ENCODE measurements around the gene COL28A1.
"Not testable (repeated sequence)": the region's sequence is repeated elsewhere in the genome, so short reads cannot be mapped to it uniquely, and the experiment has no call there.

The COL28A1 gene

GRCh38 chr7:7561591-7561990 lies 25.9 kb upstream of the COL28A1 start:
- DNase-seq (ENCODE audit: low read depth), result not testable (repeated sequence)

GRCh38 chr7:7557252-7557651 lies 21.6 kb upstream of the COL28A1 start:
- DNase-seq (ENCODE audit: low read depth), result no peak

GRCh38 chr7:7556852-7557251 lies 21.2 kb upstream of the COL28A1 start:
- DNase-seq (ENCODE audit: low read depth), result no peak

GRCh38 chr7:7554649-7555575 lies 19.2 kb upstream of the COL28A1 start:
- DNase-seq (ENCODE audit: low read depth), result no peak

GRCh38 chr7:7554021-7554432 lies 18.4 kb upstream of the COL28A1 start:
- DNase-seq (ENCODE audit: low read depth), result peak; percentile 95

GRCh38 chr7:7553386-7553785 lies 17.7 kb upstream of the COL28A1 start:
- peak; percentile 16 for DNase-seq (ENCODE audit: low read depth)

GRCh38 chr7:7552199-7552598 lies 16.5 kb upstream of the COL28A1 start:
- DNase-seq (ENCODE audit: low read depth), result no peak

GRCh38 chr7:7550663-7551062 lies 15.0 kb upstream of the COL28A1 start:
- no peak for DNase-seq (ENCODE audit: low read depth)

- no peak for DNase-seq (ENCODE audit: low read depth)
Measured at GRCh38 chr7:7548407-7548806, 12.7 kb upstream of the COL28A1 start.

- DNase-seq (ENCODE audit: low read depth), result no peak
Measured at GRCh38 chr7:7542251-7542835, 6.7 kb upstream of the COL28A1 start.

- DNase-seq (ENCODE audit: low read depth), result no peak
Measured at GRCh38 chr7:7539711-7540110, 4.0 kb upstream of the COL28A1 start.

- no peak for DNase-seq (ENCODE audit: low read depth)
Measured at GRCh38 chr7:7539152-7539551, 3.5 kb upstream of the COL28A1 start.

- DNase-seq (ENCODE audit: low read depth), result no peak
Measured at GRCh38 chr7:7537711-7538110, 2.0 kb upstream of the COL28A1 start.

- DNase-seq (ENCODE audit: low read depth), result no peak
Measured at GRCh38 chr7:7536396-7537019, 835 bp upstream of the COL28A1 start.

GRCh38 chr7:7533831-7534430 lies 1.7 kb downstream of the COL28A1 start:
- no peak for DNase-seq (ENCODE audit: low read depth)

- DNase-seq (ENCODE audit: low read depth), result no peak
Measured at GRCh38 chr7:7529328-7529727, 6.3 kb downstream of the COL28A1 start.

GRCh38 chr7:7527047-7527446 lies 8.6 kb downstream of the COL28A1 start:
- no peak for DNase-seq (ENCODE audit: low read depth)

- no peak for DNase-seq (ENCODE audit: low read depth)
Measured at GRCh38 chr7:7526006-7526405, 9.7 kb downstream of the COL28A1 start.

- peak; percentile 31 for DNase-seq (ENCODE audit: low read depth)
Measured at GRCh38 chr7:7524121-7524520, 11.6 kb downstream of the COL28A1 start.

- DNase-seq (ENCODE audit: low read depth), result no peak
Measured at GRCh38 chr7:7522421-7522820, 13.3 kb downstream of the COL28A1 start.

GRCh38 chr7:7521259-7521658 lies 14.4 kb downstream of the COL28A1 start:
- no peak for DNase-seq (ENCODE audit: low read depth)

GRCh38 chr7:7519528-7519927 lies 16.1 kb downstream of the COL28A1 start:
- no peak for DNase-seq (ENCODE audit: low read depth)

- DNase-seq (ENCODE audit: low read depth), result no peak
Measured at GRCh38 chr7:7519056-7519455, 16.6 kb downstream of the COL28A1 start.
